ENCODE results near the gene HTT-AS. TPM values are rescaled to one million over a fixed set of nuclear protein-coding genes. Genes with fewer than 3 reads are reported as not detected.

Gene HTT-AS
- total and polyA plus RNA-seq, 2 of the 13 experiments (the other 11 are each of a cell fraction or from before 2014, with no cell fraction given): not detected

DNA sequence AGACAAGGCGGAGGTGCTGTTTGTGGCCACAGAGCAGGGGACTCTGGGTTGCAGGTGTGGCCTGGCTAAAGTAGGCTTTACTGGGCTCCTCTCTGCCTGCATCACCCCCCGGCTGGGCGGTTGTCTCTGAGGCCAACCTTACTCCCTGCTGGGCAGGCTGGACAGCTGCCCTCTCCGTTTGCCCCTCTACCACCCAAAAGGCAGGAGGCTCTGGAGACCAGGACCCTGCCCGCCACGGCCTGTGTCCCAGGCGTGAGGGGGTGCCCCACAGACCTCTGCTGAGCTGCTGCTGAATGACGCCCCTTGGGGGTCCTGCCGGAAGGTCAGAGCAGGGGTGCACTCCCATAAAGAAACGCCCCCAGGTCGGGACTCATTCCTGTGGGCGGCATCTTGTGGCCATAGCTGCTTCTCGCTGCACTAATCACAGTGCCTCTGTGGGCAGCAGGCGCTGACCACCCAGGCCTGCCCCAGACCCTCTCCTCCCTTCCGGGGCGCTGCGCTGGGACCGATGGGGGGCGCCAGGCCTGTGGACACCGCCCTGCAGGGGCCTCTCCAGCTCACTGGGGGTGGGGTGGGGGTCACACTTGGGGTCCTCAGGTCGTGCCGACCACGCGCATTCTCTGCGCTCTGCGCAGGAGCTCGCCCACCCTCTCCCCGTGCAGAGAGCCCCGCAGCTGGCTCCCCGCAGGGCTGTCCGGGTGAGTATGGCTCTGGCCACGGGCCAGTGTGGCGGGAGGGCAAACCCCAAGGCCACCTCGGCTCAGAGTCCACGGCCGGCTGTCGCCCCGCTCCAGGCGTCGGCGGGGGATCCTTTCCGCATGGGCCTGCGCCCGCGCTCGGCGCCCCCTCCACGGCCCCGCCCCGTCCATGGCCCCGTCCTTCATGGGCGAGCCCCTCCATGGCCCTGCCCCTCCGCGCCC is 920 bp downstream of the HTT-AS start (continued):
- TF ChIP-seq, protein P1, sequence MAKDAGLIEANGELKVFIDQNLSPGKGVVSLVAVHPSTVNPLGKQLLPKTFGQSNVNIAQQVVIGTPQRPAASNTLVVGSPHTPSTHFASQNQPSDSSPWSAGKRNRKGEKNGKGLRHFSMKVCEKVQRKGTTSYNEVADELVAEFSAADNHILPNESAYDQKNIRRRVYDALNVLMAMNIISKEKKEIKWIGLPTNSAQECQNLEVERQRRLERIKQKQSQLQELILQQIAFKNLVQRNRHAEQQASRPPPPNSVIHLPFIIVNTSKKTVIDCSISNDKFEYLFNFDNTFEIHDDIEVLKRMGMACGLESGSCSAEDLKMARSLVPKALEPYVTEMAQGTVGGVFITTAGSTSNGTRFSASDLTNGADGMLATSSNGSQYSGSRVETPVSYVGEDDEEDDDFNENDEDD (CRISPR knock-in tag; IDR thresholded peaks at IDR 0.05; ENCODE audit: borderline replicate concordance): peak; percentile 80; the same call in 1 of the 2 replicates
- TF ChIP-seq KLF11 (CRISPR knock-in tag; IDR thresholded peaks at IDR 0.05) (no peak), SMARCE1 (IDR thresholded peaks at IDR 0.05; ENCODE audit: borderline replicate concordance) (no peak), ZSCAN21 (CRISPR knock-in tag; IDR thresholded peaks at IDR 0.05; ENCODE audit: borderline replicate concordance) (no peak), SALL1 (CRISPR knock-in tag; IDR thresholded peaks at IDR 0.05) (peak; percentile 47; the same call in 1 of the 2 replicates), ELF4 (CRISPR knock-in tag; IDR thresholded peaks at IDR 0.05; ENCODE audit: borderline replicate concordance) (no peak), ZNF468 (CRISPR knock-in tag; IDR thresholded peaks at IDR 0.05) (no peak), TP53 (CRISPR knock-in tag; conservative IDR thresholded peaks at IDR 0.05) (no peak), SIX4 (CRISPR knock-in tag; IDR thresholded peaks at IDR 0.05) (no peak), RARG (CRISPR knock-in tag; IDR thresholded peaks at IDR 0.05; ENCODE audit: low read depth) (no peak), GABPA (IDR thresholded peaks at IDR 0.05; ENCODE audit: low read depth, low read length) (no peak), GABPA (CRISPR knock-in tag; IDR thresholded peaks at IDR 0.05; ENCODE audit: low read depth) (no peak), ZNF329 (CRISPR knock-in tag; IDR thresholded peaks at IDR 0.05; ENCODE audit: low read depth) (no peak), GPN1 (CRISPR knock-in tag; IDR thresholded peaks at IDR 0.05; ENCODE audit: borderline replicate concordance) (no peak), PPARG (CRISPR knock-in tag; conservative IDR thresholded peaks at IDR 0.05) (peak; percentile 41; the same call in 1 of the 2 replicates), ZNF790 (CRISPR knock-in tag; IDR thresholded peaks at IDR 0.05; ENCODE audit: borderline replicate concordance) (no peak), POLR2AphosphoS5 (IDR thresholded peaks at IDR 0.05; ENCODE audit: low read depth, low read length) (peak; percentile 73), HDAC1 (CRISPR knock-in tag; IDR thresholded peaks at IDR 0.05) (peak; percentile 60), HNRNPK (IDR thresholded peaks at IDR 0.05; ENCODE audit: low read depth, low read length, poor library complexity, severe bottlenecking) (peak; percentile 92), SP4 (CRISPR knock-in tag; IDR thresholded peaks at IDR 0.05) (no peak; the same call in 1 of the 2 replicates), EED (CRISPR knock-in tag; IDR thresholded peaks at IDR 0.05) (no peak)
- TF ChIP-seq, protein P2, sequence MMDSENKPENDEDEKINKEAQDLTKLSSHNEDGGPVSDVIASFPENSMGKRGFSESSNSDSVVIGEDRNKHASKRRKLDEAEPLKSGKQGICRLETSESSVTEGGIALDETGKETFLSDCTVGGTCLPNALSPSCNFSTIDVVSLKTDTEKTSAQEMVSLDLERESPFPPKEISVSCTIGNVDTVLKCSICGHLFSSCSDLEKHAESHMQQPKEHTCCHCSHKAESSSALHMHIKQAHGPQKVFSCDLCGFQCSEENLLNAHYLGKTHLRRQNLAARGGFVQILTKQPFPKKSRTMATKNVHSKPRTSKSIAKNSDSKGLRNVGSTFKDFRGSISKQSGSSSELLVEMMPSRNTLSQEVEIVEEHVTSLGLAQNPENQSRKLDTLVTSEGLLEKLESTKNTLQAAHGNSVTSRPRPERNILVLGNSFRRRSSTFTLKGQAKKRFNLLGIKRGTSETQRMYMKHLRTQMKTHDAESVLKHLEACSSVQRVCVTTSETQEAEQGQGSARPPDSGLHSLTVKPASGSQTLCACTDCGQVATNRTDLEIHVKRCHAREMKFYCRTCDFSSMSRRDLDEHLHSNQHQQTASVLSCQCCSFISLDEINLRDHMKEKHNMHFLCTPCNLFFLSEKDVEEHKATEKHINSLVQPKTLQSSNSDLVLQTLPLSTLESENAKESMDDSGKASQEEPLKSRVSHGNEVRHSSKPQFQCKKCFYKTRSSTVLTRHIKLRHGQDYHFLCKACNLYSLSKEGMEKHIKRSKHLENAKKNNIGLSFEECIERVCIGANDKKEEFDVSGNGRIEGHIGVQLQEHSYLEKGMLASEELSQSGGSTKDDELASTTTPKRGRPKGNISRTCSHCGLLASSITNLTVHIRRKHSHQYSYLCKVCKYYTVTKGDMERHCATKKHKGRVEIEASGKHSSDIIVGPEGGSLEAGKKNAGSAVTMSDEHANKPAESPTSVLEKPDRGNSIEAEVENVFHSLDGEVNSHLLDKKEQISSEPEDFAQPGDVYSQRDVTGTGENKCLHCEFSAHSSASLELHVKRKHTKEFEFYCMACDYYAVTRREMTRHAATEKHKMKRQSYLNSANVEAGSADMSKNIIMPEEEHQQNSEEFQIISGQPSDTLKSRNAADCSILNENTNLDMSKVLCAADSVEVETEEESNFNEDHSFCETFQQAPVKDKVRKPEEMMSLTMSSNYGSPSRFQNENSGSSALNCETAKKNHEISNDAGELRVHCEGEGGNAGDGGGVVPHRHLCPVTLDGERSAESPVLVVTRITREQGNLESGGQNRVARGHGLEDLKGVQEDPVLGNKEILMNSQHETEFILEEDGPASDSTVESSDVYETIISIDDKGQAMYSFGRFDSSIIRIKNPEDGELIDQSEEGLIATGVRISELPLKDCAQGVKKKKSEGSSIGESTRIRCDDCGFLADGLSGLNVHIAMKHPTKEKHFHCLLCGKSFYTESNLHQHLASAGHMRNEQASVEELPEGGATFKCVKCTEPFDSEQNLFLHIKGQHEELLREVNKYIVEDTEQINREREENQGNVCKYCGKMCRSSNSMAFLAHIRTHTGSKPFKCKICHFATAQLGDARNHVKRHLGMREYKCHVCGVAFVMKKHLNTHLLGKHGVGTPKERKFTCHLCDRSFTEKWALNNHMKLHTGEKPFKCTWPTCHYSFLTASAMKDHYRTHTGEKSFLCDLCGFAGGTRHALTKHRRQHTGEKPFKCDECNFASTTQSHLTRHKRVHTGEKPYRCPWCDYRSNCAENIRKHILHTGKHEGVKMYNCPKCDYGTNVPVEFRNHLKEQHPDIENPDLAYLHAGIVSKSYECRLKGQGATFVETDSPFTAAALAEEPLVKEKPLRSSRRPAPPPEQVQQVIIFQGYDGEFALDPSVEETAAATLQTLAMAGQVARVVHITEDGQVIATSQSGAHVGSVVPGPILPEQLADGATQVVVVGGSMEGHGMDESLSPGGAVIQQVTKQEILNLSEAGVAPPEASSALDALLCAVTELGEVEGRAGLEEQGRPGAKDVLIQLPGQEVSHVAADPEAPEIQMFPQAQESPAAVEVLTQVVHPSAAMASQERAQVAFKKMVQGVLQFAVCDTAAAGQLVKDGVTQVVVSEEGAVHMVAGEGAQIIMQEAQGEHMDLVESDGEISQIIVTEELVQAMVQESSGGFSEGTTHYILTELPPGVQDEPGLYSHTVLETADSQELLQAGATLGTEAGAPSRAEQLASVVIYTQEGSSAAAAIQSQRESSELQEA (CRISPR knock-in tag; IDR thresholded peaks at IDR 0.05; ENCODE audit: not compliant biosample characterization): no peak
